GM21515 (cell line): Measurements from ENCODE around the gene TSHZ2.

Experiments
- ATAC-seq: cut with Tn5 transposase; IDR thresholded peaks from one replicate; pipeline ENCODE4 v1.9.1; 2021; ENCODE audit not compliant: unreplicated experiment

TSHZ2 gene

GRCh38 chr20:53332022-53332837, 360.1 kb downstream of the TSHZ2 start:
- no peak for ATAC-seq

DNA sequence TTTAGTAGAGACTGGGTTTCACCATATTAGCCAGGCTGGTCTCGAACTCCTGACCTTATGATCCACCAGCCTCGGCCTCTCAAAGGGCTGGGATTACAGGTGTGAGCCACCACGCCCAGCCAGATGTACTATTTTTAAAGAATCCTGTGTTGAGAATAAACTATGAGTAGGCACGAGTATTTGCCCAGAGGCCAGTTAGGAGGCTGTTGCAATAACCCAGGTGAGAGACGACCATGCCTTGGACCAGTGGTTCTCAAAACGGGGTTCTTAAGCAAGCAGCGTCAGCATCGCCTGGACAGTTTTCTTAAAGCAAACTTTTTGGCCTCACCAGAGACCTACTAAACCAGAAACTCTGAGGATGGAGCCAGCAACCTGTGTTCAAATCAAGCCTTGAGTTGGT, 362.7 kb downstream of the TSHZ2 start:
- ATAC-seq: no peak

- no peak for ATAC-seq
These were observed 363.4 kb downstream of the TSHZ2 start for GRCh38 chr20:53335555-53335954.

GRCh38 chr20:53336892-53337291, 364.7 kb downstream of the TSHZ2 start:
- no peak for ATAC-seq

DNA sequence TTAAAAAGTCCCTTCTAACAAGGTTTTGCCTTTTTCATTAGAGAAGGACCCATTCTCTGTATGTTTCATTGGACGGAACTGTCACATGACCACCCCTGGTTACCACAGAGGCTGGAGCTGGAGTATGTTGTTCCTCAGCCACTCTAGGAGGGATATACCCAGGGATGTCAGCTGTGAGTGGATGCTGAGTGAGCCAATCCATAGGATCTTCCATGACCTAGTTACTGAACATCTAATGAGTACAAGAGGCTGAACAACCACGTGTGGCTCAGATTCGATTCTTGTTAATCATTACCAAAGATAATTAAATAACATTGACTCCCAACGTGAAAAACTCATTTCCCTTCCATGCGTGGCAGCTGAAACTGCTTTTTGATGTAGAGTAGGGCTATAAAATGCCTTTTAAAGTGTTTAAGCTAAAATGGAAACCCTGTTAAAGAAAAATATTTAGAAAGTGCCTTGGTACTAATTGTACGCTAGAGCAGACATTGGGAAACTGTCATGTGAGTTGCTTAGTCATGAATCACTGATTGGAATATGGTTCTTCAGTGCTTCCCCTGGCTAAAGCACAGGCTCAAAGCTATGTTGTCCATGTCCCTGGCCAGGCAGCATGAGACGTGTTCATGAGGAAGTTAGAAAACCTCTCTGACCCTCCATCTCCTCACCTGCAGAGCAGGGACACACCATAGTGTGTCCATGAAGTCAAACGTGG, 365.4 kb downstream of the TSHZ2 start:
- no peak for ATAC-seq

GRCh38 chr20:53338716-53339115, 366.6 kb downstream of the TSHZ2 start:
- no peak for ATAC-seq

DNA sequence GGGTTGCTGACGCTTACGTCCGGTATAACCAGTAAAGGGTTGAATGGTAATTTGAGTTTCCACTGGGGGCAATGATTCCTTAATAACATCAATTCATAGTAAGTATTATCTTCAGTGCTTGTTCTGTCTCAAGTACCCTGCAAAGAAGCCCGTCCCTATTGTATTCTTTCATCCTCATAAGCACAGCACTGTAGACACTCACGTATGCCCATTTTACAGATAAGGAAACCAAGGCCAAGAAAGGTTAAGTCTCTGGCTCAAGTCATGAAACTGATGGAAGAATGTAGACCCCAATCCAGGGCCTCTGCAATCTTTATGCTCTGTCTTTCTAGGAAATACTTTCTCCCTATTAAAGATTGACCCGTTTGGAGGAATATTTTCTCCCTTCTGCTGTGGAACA, 370.3 kb downstream of the TSHZ2 start:
- no peak for ATAC-seq

GRCh38 chr20:53343448-53343847, 371.3 kb downstream of the TSHZ2 start:
- no peak for ATAC-seq

GRCh38 chr20:53344891-53345290, 372.7 kb downstream of the TSHZ2 start:
- no peak for ATAC-seq

DNA sequence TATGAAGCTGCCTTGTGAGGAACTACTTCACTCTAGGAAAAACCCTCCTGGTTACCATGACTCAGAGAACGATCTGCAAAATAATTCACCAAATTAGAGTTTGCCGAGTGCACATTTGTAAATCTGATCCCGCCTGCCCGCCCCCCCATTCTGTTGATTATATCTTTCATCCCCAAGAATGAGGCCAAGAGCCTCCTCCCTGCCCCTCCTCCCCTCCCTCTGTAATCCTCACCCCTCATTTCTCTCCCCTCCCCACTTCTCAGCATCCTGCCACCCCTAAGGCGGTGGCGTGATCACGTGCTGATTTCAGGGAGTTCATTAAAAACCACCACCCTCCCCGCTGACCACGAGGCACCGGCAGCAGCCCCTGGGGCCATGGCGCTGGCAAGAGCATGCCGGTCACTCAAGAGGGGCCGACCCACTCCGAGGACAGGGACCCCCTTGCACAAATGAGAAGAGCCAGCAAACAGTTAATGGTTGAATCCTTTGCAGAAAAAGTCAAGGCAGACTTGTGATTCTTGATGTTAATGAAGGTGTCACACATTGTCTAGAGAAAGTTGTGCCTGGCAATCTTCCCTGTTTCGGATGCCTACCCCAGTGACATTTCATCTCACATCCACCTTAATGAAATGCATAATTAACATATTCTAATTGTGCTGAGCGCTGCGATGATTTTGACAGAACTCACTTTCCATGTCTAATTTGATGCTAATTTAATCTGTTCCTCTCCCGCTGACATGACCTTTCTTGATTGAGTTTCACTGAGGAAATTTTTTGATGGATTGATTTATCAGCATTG, 373.6 kb downstream of the TSHZ2 start:
- ATAC-seq: no peak

DNA sequence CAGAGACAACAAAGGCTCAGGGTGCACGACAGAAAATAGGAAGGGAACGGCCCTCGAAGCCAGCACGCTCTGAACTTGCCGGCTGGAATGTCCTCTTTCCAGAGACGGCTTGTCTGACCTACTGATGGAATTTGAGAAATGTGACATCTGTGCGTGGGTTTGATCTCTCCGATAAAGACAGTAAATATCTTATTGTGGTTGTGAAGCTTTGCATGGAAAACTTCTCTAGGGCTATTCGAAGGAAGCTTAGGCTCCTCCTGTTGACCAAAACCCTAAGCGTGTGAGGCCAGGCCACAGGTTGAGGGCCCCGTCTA, 374.1 kb downstream of the TSHZ2 start:
- no peak for ATAC-seq

DNA sequence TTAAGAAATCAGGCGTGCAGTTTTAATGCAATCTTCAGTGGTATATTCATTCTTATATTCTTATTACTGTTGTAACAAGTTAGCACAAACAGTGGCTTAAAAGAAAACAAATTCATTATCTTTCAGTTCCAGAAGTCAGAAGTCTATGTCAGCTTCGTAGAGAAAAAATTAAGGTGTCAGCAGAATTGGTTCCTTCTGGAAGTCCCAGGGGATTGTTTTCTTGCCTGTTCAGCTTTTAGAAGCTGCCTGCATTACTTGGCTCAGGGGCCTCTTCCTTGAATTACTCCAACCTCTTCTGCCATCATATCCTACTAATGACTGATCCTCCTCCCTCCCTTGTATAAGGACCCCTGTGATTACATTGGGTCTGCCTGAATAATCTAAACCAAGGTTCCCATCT, 377.6 kb downstream of the TSHZ2 start:
- no peak for ATAC-seq

GRCh38 chr20:53352727-53353440, 380.7 kb downstream of the TSHZ2 start:
- ATAC-seq: no peak

DNA sequence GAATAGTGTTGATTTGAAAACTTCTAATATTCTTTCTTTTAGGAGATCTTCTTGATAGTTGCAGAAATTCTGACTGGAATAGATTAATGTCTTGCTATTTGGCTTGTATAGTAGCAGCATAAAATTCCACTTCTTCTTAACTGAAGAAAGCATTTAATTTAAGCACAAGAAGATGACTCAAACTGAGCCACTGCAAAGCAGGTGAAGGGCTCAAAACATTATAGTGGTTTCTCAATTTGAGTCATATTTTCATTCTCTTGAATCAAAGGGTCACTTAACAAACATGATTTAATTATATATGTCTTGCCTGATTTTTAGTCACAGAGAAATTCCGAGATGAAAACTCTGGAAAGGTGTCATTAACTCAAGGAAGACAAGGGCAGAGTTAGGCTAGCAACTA, 382.2 kb downstream of the TSHZ2 start:
- no peak for ATAC-seq

DNA sequence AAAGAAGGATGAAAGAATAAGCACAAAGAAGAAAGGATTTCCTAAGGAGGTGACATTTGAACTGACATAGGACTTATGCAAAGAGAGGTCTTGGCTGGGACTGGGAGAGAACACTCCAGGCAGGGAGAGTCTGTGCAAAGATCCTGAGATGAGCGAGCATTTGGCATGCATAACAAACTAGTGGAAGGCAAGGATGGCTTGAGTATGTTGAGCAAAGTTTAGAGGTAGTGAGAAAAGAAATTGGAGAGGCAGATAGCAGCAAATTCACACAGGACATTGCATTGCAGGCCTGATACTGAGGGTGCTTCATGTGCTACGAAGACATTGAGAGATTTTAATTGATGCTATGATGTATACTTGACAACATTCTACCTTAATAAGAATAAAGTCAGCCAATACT, 383.6 kb downstream of the TSHZ2 start:
- ATAC-seq: no peak

DNA sequence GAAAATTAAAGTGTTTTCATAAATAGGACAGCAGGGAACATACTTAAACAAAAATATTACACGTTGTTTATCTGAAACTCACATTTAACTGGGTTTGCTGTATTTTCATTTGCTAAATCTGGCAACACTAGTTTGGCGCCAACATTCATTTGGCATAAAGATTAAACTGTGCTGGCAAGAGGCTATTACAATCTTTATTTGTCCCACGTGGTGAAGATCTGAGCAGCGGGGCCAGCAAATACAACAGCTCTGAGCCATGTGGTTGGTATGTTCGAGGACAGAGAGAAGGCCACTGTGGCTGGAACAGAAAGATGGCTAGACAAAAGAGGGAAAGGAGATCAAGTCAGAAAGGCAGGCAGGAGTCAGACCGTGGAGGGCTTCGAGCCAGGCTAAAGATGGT, 387.3 kb downstream of the TSHZ2 start:
- no peak for ATAC-seq

DNA sequence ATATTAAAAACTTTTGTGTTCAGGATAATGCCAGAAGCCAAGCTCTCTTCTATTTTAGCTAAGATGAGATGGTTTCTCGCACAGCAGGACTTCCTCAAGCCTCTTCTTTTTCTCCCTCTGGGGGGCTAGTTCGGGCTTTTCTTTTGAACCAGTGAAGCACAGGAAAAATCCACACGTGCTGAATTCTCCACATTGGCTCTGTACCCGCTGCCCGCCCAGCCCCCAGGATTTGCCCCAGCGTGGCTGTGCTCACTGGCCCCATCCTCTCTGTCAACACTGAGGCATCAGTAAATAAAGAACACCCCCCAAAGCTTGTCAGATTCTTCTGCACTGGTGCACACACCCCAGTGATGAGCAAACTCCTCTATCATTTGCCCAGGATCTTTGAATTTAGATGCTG, 388.7 kb downstream of the TSHZ2 start:
- ATAC-seq: no peak

DNA sequence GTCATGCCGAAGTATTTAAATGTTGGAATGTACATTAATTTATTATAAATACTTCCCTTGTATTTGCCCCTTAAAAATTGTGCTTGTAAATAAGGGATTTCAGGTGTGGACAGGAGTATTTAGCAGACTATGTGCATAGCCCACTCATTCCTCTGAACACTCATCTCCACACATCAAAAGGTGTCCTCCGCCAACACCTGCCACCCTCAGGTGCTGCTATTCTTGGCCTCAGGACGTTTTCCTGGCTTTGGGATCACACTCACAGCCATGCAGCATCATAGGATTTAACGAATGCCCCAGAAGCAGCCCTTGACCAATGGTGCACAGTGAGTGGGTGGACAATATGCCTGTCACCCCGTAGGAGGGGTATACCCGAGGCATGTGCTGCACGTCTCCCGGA, 390.6 kb downstream of the TSHZ2 start:
- no peak for ATAC-seq

DNA sequence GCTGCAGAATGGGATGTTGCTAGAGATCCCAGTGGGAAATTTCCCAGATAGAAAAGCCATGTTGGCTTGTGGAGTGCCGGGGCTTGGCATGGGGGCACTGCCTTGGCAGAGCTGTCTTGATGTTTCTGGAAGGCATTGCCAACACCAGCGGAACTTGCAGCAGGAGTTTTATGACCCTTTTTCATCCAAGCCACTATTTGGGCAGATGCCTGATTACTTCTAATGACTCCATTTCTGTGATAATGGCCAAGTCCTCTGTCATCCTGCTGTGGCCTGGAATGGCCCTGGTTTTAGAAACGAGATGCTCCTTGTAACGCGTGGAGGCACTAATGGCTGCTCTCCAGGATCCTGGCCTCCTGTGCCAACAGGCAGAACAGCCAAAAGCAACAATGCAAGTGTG, 392.5 kb downstream of the TSHZ2 start:
- ATAC-seq: no peak

DNA sequence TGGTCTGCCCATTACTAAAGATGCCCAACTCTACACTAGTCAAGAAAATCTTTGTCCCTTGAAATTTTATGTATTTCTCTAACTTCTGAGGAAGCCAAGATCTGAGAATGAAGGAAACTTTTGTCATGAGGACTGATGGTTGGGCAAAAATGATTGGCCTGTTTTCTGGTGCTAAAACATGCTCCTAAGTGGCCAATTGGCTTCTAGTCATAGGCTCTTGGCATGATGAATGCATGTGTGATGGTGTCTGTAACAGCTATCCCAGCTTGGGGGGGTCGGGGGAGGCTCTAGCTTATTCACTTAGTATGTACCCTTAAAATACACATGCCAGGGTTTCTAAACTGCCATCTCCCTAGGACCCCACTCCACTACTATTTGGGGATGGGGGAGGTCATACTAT, 392.9 kb downstream of the TSHZ2 start:
- ATAC-seq: no peak

DNA sequence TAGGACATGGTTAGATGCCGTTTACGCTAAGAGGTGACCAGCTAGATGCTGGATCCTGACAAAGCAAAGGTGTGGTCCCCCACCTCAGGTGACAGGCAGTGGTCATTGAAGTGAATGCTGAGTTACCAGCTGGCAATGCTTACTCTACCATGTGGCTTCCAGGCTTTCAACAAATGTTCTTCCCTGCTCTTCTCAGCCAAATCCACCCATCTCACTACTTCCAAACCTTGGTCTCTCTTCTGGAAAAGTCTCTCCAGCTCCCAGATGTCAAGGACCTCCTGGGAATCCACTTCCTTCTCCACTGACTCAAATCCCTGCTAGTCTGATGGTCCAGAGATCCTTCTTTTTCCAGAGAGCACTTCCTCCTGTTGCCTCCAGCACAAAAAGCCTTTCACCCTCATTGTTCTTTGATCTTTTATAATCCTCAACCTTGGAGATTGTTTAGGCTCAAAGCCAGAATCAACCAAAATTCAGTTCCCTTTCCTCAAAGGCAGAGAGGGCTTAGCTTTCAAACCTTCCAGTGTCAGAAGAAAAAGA, 393.4 kb downstream of the TSHZ2 start:
- no peak for ATAC-seq
